AG10803 (cell line): Measurements from ENCODE around the gene FAM163A.

Source experiments
- DNase-seq: peaks from one replicate; pipeline ENCODE4 v3.0.0; 2010; ENCODE audit warnings: low read depth
- H3K4me3 ChIP-seq: 2 replicates; pipeline ENCODE4 v1.5.1; 2011; ENCODE audit warnings: mild to moderate bottlenecking, low read length, control low read depth
- CTCF ChIP-seq: conservative IDR thresholded peaks from 2 replicates; pipeline ENCODE4 v1.5.1; 2011; ENCODE audit warnings: mild to moderate bottlenecking, low read length, control low read depth, inconsistent platforms

The FAM163A gene

GRCh38 chr1:179777731-179778130 lies 34.6 kb downstream of the FAM163A start:
- no peak overlapping the region for H3K4me3 ChIP-seq
- TF ChIP-seq CTCF, result no peak
- DNase-seq, result no peak

GRCh38 chr1:179779645-179780272 lies 36.7 kb downstream of the FAM163A start:
- H3K4me3 ChIP-seq, result no peak overlapping the region
- peak; percentile 5 for DNase-seq
- TF ChIP-seq CTCF, result no peak

- no peak for TF ChIP-seq CTCF
- DNase-seq, result peak; percentile 23
- H3K4me3 ChIP-seq, result no peak overlapping the region
Measured at GRCh38 chr1:179781962-179782361, 38.9 kb downstream of the FAM163A start.

GRCh38 chr1:179785031-179785431 lies 41.9 kb downstream of the FAM163A start:
- TF ChIP-seq CTCF, result no peak
- no peak overlapping the region for H3K4me3 ChIP-seq
- DNase-seq, result no peak

- no peak for DNase-seq
- H3K4me3 ChIP-seq, result no peak overlapping the region
- no peak for TF ChIP-seq CTCF
Measured at GRCh38 chr1:179785728-179786127, 42.6 kb downstream of the FAM163A start.

- no peak overlapping the region for H3K4me3 ChIP-seq
- no peak for DNase-seq
- TF ChIP-seq CTCF, result no peak
Measured at GRCh38 chr1:179786815-179787685, 44.0 kb downstream of the FAM163A start.

- no peak for DNase-seq
- H3K4me3 ChIP-seq, result no peak overlapping the region
- no peak for TF ChIP-seq CTCF
Measured at GRCh38 chr1:179788259-179788658, 45.2 kb downstream of the FAM163A start.
